Stimulated activated CD8-positive, alpha-beta memory T cell treated with anti-CD3 and anti-CD28 coated beads, Interleukin-15, amount 100 ng/mL, for 1 hour (primary cell): ENCODE results near the gene MICAL2.
"Not testable (repeated sequence)": the region's sequence is repeated elsewhere in the genome, so short reads cannot be mapped to it uniquely, and the experiment has no call there.

ENCODE experiments used
- DNase-seq: peaks from one replicate; pipeline ENCODE4 v3.0.0-alpha.2; 2020; ENCODE audit warnings: low read depth

The MICAL2 gene

DNA sequence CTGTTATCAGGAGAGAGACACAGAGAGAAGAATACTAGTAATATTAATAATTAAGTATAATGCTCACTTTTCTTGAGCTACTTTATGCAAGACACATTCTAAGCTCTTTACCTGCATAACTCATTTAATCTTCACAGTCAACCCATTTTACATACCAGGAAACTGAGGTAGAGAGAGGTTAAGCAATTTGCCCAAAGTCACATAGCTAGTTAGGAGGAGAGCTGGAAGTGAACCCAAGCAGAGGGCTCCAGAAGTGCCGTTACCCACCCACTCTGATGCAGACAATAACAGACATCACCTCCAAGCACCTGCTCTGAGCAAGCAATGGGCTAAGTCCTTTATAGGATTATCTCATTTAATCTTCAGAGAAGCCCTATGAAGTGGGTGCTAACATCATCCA lies 24.8 kb downstream of the MICAL2 start:
- no peak for DNase-seq

DNA sequence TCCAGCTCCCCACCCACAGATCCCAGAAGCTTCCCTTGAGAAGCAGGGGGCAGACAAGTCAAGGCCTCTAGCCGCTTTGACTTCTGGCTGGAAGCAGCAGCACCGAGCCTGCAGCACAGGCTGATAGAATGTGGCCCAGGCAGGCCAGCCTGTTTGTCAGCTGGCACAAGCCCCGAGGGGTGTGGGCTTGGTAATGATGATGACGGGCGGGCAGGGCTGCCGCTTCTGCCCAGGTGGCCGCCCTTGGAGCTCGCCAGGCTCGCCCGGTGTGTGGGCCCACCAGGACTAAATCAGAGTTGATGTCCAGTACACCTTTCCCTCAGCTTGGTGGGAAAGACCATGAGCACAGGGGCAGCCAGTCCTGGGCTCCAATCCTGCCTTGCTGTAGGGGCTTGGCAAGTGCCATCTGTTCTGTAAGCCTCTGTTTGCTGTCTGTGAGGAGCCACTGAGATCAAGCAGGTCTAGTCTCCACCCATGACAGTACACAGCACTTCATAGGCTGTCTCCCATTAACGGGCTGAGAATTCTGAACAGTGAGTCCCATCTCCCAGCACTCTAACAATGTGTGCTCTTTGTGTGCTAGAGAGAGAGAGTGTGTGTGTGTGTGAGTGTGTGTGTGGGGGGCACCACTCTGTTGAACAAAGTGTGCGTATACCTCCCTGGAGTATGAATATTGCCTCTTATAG lies 26.8 kb downstream of the MICAL2 start:
- DNase-seq = no peak

- DNase-seq = no peak
Measured at GRCh38 chr11:12137938-12138731, 27.7 kb downstream of the MICAL2 start.

DNA sequence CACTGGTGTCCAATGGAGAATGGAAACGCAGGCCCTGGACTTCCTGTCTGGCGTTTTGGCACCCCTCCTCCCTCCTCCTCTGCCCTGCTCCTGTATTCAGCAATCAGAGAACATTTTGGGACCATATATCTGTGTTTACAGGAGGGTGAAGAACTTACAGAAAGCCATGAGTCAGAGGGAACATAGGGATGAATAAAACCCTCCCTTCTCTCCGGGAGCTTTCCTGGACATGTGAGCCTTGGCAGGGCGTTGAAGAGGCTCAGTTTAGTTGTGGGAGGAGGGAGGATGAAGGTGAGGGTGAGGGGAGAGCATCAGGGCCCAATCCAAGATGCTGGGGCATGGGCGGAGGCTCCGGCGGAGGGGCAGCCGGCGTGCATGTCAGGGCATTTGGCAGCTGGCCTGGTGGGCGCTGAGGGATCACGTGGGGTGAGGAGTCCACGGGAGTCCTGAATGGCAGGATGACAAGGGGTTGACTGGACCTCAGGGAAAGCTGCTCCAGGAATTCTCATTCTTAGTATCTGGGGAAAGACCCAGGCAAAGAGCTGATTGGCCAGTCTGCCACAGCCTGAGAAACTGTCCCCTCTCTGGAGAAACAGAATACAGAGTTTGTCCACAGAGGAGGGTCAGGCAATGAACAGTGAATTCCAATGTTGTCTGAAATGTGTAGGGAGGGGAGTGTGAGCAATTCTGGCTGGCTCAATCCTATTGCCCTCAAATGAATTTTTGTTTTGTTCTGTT lies 28.9 kb downstream of the MICAL2 start:
- DNase-seq = no peak

DNA sequence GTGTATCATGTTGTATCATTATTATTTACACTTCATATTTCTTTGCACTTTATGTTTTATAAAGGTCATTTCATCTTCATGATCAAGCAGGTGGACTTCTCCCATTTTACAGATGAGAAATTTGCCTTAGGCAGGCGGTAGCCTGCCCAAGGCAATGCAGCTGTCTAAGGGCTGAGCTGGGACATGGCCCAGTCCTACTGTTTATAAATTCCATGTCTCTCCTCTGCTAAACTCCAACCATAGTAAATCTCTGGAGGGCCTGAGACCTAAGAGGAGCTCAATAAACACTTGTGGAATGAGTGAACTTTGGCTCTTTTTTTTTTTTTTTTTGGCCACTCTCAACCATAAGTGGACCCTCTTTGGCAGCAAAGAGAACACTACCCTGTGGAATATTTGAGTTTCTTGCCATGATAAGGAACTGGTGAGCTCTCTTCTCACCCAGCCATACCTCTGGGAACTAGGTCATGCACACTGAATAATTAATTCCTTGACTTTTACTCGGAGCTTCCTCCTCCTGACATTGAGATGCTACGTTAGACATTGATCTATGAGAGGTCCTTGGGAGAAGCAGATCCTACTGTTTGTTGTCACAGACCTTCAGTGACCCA lies 29.9 kb downstream of the MICAL2 start:
- DNase-seq = no peak

GRCh38 chr11:12141283-12141682 lies 30.9 kb downstream of the MICAL2 start:
- no peak for DNase-seq

GRCh38 chr11:12142176-12142575 lies 31.8 kb downstream of the MICAL2 start:
- no peak for DNase-seq

DNA sequence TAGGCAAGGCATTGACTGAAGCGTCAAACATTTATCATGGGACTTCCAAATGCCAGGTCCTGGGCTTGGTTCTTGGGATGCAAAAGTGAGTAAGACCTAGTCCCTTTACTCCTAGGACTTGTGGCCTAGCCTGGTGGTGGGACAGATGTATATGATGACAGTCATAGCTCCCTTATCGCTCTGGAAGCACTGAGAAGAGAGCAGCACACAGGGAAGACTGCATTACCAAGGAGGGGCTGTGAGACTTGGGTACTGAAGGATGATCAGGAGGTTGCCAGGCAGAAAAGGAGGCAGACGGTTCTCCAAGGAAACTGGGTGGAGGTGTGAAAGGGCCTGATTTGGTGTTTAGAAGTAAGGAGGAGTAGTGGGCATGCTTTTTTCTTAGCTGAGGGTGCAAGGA lies 32.5 kb downstream of the MICAL2 start:
- no peak for DNase-seq

GRCh38 chr11:12143461-12144258 lies 33.3 kb downstream of the MICAL2 start:
- no peak for DNase-seq

DNA sequence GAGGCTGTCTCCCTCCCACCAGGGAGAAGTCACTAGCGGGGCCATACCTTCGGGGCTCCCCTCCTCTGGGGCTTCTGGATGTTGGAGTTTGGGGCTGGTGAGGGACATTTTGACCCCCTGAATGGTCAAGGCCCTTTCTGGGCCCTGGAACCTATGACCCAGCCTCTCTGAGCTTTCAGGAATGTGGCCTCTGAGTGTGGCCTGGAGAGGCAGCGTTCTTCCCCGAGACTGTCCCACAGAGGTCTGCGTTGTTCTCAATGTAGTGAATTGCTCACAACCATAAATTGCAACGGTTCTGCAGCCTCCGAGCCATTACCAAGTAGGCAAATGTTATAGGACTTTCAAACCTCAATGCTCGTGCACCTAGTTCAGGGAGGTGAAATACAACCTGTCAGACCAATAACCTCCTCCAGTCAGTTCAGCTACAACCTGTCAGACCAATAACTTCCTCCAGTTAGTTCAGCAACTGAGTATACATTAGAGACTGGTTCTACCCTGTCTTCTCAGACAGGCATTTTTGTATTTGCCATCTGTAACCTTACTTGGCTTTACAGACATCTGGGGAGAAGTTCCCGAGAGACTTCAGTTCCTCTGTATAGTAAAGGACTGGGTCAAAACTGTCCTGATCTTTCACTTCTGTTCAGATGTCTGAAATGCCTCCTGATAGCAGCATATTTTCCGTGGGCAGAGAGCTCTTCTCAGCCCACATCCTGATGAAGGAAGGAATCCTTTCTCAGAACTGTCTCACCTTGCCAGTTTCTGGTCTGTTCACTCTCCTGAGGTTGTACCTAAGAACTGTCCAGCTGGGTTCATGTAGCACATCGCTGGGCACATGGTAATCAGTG lies 34.2 kb downstream of the MICAL2 start:
- no peak for DNase-seq

- not testable (repeated sequence) for DNase-seq
Measured at GRCh38 chr11:12146678-12147077, 36.3 kb downstream of the MICAL2 start.

DNA sequence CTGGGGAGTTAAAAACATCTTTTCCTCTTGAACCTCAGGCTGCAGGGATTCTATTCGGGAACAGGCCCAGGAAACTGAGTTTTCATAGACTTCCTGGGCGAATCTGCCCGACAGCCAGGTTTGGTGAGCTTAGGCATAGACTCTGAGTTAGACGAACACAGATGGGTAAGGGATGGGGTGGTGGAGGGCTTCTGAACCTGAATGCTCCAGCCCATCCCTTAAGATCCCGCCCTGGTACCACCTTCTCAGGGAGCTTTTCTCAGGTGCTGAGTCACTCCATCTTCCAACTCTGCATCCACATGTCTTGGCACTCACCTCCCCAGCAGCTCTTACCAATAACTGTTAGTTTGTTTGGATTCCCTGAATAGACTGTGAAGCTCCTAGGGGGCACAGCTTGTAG lies 37.4 kb downstream of the MICAL2 start:
- DNase-seq = no peak

- DNase-seq = no peak
Measured at GRCh38 chr11:12148466-12148865, 38.1 kb downstream of the MICAL2 start.

DNA sequence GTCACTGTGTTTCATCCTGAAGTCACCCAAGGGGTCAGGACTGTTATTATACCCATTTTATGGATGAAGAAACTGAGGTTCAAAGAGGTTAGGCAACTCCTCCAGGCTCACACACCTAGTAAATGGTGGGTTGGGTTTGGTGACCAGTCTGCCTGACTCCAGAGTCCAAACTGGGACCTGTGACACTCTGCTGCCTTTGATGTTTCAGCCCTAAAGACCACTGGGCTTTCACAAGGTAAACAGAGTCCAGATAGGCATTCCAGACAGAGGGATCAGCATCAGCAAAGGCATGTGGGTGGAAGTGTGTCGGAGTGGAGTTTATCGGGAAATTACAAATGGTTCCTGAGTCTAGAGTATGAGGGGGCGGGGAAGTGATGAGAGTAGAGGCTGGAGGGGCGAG lies 38.5 kb downstream of the MICAL2 start:
- no peak for DNase-seq

GRCh38 chr11:12149672-12150225 lies 39.4 kb downstream of the MICAL2 start:
- no peak for DNase-seq

DNA sequence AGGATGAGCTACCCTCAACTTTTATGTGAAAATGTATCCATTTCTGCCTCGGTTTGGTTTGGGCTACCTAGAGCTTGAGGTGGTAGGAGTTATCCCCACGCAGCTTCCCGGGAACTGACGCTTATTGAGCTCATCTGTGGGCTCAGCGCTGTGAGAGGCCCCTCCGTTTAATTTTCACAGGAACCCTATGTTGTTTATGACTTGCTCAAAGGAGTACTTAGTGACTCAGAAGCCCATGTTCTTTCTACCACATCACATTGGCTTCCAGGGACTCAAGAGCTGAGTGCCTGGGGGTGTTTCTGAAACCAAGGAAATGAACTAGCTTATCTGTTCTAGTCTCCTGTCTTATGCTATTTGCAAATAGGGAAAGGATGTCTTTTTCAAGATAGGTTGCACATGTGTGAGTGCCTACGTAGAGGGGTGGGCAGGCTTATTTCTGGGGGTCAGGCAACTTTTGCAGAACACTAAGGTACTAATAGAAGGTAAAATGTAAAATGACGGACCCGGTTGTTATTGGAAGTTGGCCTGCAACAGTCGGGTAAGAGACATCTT lies 40.5 kb downstream of the MICAL2 start:
- DNase-seq = no peak

- DNase-seq = no peak
Measured at GRCh38 chr11:12152321-12152720, 41.9 kb downstream of the MICAL2 start.

- no peak for DNase-seq
Measured at GRCh38 chr11:12154871-12155668, 44.7 kb downstream of the MICAL2 start.

DNA sequence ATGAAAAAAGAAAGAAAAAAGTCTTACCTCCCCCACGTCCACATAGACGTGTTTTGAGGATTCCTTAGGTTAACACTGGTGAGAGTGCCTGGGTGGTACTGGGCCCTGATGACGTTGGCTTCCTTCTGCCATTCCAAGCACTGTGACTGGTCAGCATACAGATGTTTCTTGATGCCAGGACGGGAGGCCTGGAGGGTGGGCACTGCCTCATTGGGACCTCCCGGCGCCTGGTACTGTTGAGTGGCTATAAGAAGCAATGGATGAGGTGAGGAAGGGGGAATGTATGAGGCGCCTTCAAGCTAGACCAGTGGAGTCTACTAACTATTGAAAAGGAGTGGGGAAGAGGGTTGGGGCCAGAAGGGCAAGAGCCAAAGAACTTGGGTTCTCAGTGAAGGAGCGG lies 45.3 kb downstream of the MICAL2 start:
- DNase-seq = no peak
